Measurements from ENCODE around the gene MAST3.
A peak's percentile ranks its signal among the peaks of the same experiment; 100 is the strongest.

The MAST3 gene

GRCh38 chr19:18097217-18097992 lies at the start of gene MAST3:
Gene MAST3, plus strand, starts transcription at chr19:18097778. Its CDS starts 15 bp downstream, at chr19:18097793.
- peak; percentile 98 for DNase-seq (ENCODE audit: low spot score)

DNA sequence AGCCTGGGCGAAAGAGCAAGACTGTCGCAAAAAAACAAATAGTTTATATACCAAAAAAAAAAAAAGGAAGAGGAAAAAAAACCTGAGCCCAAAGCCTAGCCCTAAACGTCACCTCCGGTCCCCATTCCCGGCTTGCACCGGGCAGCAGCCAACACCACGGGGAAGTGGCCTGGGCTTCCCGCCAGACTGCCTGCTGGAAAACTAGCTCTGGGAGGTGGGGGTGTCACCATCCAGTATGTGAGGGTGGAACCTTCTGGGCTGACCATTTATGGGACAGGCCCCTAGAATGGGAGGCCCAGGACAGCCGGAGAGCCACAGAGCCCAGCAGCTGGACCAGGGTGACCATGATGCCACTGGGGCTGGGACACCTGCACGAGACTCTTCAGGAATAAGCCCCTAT lies 48.2 kb upstream of the MAST3 start:
- peak; percentile 79 for DNase-seq (ENCODE audit: low spot score)

GRCh38 chr19:18051887-18052286 lies 45.7 kb upstream of the MAST3 start:
- DNase-seq (ENCODE audit: low spot score): peak; percentile 37

DNA sequence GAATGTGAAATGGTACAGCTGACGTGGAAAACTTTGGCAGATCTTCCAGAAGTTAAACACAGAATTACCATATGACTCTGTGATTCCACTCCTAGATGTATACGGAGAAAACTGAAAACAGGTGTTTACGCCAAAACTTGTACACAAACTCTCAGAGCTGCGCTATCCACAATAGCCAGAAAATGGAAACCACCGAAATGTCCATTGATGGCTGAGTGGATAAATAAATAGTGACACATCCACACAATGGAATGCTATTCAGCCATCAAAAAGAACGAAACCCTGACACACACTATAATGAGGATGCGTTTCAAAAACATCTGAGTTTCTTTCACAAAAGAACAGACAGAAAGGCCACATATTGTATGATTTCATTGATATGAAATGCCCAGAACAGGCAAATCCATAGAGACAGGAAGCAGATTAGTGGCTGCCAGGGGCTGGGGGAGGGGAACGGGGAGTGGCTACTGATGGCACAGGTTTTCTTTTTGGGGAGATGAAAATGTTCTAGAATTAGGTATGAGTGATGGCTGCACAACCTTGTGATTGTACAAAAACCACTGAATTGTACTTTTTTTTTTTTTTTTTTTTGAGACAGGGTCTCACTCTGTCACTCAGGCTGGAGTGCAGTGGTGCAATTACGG lies 43.9 kb upstream of the MAST3 start:
- DNase-seq (ENCODE audit: low spot score): peak; percentile 32

DNA sequence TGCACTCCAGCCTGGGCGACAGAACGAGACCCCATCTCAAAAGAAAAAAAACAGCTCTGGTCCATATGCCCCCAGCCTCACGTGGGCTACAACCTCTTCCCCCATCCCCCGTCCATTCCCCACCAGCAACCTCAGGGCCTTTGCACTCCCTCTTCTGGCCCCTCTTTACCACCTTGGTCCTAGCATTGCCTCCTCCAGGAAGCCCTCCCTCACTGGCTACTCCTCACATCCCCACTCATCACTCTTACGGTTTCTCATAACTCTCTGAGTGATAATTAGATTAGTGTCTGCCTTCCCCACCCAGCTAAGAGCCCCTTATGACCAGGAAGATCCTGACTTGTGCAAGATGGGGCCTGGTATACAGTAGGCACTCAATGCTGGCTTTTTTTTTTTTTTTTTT lies 41.6 kb upstream of the MAST3 start:
- DNase-seq (ENCODE audit: low spot score): no peak

- DNase-seq (ENCODE audit: low spot score): no peak
Observed at GRCh38 chr19:18057557-18057956, 40.0 kb upstream of the MAST3 start.

DNA sequence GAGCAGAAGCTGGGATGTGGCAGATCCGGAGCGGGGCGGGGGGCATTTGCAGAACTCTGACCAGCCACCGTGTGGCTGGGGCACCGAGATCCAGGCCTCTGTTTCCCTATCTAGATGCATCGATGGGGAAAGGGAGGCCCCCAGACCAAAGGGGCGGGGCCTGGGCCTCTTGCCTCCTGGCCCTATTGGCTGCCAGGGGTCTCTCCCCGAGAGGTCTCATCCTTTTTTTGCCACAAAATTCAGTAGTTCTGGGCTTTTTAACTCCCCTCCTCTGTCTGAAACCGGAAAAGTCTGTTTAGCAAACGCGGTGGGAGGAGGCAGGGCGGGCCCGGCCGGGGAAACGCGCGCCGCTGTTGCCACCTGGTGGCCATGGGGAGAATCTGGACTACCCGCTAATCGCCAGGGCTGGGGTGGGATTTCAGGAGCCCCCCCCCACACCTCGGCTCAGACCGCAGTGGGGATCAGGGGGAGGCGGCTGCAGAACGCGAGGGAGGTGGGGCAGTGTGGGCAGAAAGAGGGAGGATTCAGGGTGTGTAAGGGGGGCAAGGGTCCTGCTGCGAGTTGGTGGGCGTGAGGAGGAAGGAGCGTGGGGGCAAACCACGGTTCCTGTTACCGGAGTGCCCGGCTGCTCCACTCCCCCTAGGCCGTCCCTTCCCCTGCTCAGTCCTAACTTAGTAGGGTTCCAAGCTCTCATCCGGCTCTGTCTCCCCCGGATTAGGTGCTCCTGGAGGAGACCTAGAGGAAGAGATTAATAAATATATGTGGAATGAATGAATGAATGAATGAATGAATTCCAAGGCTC lies 39.2 kb upstream of the MAST3 start:
- peak; percentile 85 for DNase-seq (ENCODE audit: low spot score)

DNA sequence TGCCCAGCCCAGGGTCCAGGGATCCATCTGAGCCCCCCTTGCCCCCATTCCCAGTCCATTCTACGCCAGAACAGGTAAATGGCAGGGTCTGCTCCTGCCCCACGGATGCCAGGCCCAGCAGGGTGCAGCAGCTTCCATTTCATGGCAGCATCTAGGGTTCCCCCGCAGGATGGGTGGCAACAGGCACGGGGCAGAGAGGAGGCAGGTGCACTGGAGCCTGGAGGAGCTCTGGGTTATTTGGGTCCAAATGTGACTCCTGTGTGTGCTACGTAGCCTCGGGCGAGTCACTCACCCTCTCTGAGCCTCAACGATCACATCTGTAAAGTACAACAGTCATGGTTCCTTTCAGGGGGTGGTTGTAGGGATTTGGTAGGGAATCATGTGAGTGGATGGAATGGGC lies 38.3 kb upstream of the MAST3 start:
- no peak for DNase-seq (ENCODE audit: low spot score)

GRCh38 chr19:18059902-18060301 lies 37.7 kb upstream of the MAST3 start:
- no peak for DNase-seq (ENCODE audit: low spot score)

DNA sequence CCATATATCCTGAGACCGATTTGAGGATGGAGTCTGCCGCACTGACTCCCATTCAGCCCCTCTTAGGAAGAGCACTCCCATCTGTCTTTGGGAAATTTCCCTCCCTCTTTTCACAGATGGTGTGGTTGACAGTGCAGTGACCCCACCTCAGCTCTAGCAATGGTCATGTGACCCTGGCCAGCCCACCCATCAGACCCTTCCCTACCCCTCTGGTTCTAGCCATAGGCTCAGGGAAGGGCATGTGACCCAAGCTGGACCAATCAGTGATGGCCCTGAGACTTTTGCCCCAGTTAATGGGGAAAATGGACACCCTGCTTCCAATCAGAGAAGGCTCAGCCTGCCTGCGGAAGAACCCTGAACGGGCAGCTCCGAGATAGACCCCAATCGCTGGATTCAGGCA lies 37.1 kb upstream of the MAST3 start:
- no peak for DNase-seq (ENCODE audit: low spot score)

- no peak for DNase-seq (ENCODE audit: low spot score)
Observed at GRCh38 chr19:18062028-18062427, 35.5 kb upstream of the MAST3 start.

DNA sequence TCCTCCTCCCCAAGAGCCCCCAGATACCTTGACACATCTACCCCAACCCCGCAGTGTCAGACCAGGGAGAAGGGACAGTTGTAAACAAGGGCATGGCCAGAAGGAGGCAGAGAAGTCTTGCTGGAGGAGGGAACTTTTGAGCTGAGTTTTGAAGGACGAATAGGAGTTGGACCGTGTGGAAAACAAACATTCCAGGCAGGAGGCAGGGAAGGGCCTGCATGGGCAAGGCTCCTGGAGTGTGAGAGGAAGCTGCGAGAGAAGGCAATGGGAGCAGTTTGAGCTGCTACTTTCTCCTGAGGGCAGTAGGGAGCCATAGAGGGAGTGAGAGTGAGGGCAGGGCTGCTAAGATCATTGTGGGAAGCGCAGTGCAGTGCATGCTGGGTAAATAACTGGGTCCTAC lies 34.1 kb upstream of the MAST3 start:
- no peak for DNase-seq (ENCODE audit: low spot score)

- DNase-seq (ENCODE audit: low spot score): no peak
Observed at GRCh38 chr19:18065173-18065495, 32.4 kb upstream of the MAST3 start.

DNA sequence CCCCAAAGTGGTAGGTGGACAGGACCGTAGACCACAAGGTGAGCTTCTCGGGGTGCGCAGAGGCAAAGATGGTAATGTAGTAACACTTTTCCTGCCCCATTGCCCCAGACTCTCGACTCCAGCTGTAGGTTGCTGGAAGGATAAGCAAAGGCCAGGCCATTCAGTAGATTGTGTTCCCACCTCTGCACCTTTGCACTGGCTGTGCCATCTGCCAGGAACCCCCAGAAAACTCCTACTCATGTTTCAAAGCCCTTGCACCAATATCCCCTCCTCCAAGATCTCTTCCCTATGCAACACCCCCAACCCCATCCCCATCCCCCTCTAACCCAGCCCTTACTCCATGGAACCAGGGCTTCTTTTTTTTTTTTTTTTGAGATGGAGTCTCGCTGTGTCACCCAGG lies 29.2 kb upstream of the MAST3 start:
- DNase-seq (ENCODE audit: low spot score): no peak

DNA sequence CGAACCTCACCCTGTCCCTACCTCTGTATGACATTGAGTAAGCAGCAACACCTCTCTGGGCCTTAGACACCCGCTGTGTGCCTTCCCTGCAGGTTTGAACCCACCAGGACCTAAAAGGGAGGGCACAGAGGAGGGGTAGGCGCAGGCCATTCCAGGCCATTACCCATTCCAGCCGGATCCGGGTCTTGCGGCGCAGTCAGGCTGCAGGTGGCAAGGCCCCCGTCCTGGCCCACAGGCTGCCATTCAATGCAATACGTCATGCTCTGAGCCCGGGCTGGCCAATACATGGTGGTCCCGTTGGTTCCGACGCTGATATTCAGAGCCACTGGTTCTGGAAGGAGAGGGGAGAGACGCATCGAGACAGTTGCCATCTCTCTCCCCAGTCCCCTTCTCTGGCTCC lies 28.2 kb upstream of the MAST3 start:
- no peak for DNase-seq (ENCODE audit: low spot score)

DNA sequence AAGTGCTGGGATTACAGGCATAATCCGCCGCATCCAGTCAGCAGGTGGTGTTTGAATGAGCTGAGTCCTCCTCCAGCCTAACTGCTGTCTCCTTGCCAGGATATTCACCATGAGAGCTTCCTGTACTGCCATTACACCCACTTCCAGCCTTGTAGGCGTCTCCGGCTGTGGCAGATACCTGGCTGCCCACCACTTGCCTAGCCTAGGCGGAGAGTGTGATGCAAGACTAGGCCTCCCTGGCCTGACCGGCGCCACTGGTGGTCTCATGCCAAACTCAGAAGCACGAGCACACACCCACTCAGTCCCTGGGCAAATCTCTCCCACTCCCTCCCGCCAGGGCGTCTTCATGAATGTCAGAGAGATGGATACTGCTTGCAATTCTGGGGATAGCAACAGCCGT lies 27.4 kb upstream of the MAST3 start:
- no peak for DNase-seq (ENCODE audit: low spot score)

GRCh38 chr19:18072335-18072734 lies 25.2 kb upstream of the MAST3 start:
- DNase-seq (ENCODE audit: low spot score): no peak

GRCh38 chr19:18073197-18073596 lies 24.4 kb upstream of the MAST3 start:
- no peak for DNase-seq (ENCODE audit: low spot score)

- DNase-seq (ENCODE audit: low spot score): no peak
Observed at GRCh38 chr19:18074192-18074591, 23.4 kb upstream of the MAST3 start.

DNA sequence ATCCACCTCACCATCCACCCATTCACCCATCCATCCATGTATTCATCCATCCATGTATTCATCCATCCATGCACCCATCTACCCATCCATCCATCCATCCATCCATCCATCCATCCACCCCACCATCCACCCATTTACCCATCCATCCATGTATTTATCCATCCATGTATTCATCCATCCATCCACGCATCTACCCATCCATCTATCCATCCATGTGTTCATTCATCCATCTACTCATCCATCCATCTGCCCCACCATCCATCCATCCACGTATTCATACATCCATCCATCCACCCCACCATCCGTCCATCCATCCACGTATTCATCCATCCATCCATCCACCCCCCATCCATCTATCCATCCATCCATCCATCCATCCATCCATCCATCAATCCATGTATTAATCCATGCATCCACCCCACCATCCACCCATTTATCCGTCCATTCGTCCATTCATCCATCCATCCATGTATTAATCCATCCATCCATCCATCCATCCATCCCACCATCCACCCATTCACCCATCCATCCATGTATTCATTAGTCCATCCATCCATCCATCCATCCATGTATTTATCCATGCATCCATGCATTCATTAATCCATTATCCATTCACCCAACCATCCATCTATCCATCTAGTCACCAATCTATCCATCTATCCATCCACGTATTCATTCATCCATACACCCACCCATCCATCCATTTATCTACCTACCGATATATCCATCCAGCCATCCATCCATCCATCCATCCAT lies 13.5 kb upstream of the MAST3 start:
- no peak for DNase-seq (ENCODE audit: low spot score)

DNA sequence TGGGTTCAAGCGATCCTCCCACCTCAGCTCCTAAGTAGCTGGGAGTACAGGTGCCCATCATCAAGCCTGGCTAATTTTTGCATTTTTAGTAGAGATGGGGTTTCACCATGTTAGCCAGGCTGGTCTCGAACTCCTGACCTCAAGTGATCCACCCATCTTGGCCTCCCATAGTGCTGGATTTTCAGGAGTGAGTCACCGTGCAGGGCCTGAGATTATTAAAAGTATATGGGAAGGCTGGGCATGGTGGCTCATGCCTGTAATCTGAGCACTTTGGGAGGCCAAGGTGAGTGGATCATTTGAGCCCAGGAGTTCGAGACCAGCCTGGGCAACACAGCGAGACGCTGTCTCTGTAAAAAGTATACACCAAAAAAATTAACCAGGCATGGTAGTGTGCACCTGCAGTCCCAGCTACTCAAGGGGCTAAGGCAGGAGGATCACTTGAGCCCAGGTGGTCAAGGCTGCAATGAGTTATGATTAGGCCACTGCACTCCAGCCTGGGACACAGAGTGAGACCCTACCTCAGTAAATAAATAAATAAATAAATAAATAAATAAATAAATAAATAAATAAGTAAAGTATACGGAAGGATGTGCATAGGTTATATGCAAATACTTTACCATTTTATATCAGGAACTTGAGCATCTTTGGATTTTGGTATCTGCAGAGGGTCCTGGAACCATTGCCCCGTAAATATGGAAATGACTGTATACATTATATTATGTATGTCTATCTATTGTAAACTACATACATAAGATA lies 11.7 kb upstream of the MAST3 start:
- DNase-seq (ENCODE audit: low spot score): no peak
